ENCODE measurements around the gene RIIAD1.
"Not testable (repeated sequence)": the region's sequence is repeated elsewhere in the genome, so short reads cannot be mapped to it uniquely, and the experiment has no call there.

RIIAD1 gene

DNA sequence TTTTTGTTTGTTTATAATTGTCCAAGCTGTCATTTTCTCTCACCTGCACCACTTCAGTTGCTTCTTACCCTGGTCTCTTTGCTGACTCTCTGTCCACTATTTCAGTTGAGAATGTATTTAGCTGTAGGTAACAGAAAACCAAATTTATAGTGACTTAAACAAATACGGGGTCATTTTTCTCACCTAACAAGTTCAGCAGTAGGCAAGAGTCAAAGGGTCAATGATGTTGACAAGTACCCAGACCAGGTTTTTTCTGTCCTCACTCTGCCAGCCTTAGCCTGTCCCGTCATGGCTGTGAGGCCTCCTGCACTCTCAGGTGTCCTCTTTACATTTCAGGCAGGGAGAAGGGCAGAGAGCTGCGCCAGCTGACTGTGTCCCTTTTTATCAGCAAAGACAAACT is 11.8 kb downstream of the RIIAD1 start:
- no peak for TF ChIP-seq CTCF (IDR thresholded peaks at IDR 0.05; ENCODE audit: insufficient read depth, missing control alignments)
- no peak for DNase-seq (ENCODE audit: insufficient read length, low spot score)
- FAIRE-seq = no peak

GRCh38 chr1:151733995-151734394 is 12.7 kb downstream of the RIIAD1 start:
- FAIRE-seq = not testable (repeated sequence)

GRCh38 chr1:151737026-151737425 is 15.7 kb downstream of the RIIAD1 start:
- FAIRE-seq = no peak
- TF ChIP-seq CTCF (IDR thresholded peaks at IDR 0.05; ENCODE audit: insufficient read depth, missing control alignments) = no peak
- DNase-seq (ENCODE audit: insufficient read length, low spot score) = no peak

More at GRCh38 chr1:151733995-151734394, 12.7 kb downstream of the RIIAD1 start:
- DNase-seq (ENCODE audit: insufficient read length, low spot score) = not testable (repeated sequence)

GRCh38 chr1:151737479-151737878 is 16.2 kb downstream of the RIIAD1 start:
- TF ChIP-seq CTCF (IDR thresholded peaks at IDR 0.05; ENCODE audit: insufficient read depth, missing control alignments) = no peak
- FAIRE-seq = no peak

GRCh38 chr1:151739590-151740355 is 18.5 kb downstream of the RIIAD1 start:
- no peak for TF ChIP-seq CTCF (IDR thresholded peaks at IDR 0.05; ENCODE audit: insufficient read depth, missing control alignments)
- FAIRE-seq (no peak), DNase-seq (ENCODE audit: insufficient read length, low spot score) (no peak)

More at GRCh38 chr1:151737479-151737878, 16.2 kb downstream of the RIIAD1 start:
- DNase-seq (ENCODE audit: insufficient read length, low spot score) = no peak

GRCh38 chr1:151741516-151741915 is 20.2 kb downstream of the RIIAD1 start:
- DNase-seq (ENCODE audit: insufficient read length, low spot score) = no peak
- FAIRE-seq = no peak
- no peak for TF ChIP-seq CTCF (IDR thresholded peaks at IDR 0.05; ENCODE audit: insufficient read depth, missing control alignments)

DNA sequence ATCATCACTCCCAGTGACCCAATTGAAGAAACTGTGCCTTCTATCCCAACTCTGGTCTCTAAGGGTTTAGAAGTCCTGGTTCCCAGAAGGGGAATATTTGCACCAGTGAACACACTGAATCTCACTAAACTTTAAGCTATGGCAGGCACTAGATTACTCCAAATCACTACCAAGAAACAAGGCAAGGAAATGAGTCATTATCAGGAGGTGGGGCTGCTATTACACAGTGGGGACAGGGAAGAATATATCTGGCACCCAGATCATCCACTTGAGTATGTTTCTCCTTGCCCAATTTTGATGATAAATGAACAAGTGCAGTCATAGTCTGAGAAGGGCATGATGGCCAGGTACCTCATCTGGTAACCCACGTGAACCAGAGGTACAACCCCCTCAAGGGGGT is 35.0 kb downstream of the RIIAD1 start:
- no peak for TF ChIP-seq CTCF (IDR thresholded peaks at IDR 0.05; ENCODE audit: insufficient read depth, missing control alignments)

More for the DNA sequence above, 35.0 kb downstream of the RIIAD1 start:
- FAIRE-seq (no peak), DNase-seq (ENCODE audit: insufficient read length, low spot score) (no peak)
